MM.1S (cell line): Measurements from ENCODE around the gene CNBD2.

ENCODE experiments used
- EZH2 ChIP-seq: fragments of 300-600 bp; sonication (generic); optimal IDR thresholded peaks from 2 replicates; pipeline ENCODE3; 2017; ENCODE audit warnings: low read depth, mild to moderate bottlenecking, antibody characterized with exemption, low read length, mixed read lengths
- EZH2phosphoT487 ChIP-seq: fragments of 300-600 bp; sonication (generic); IDR thresholded peaks from 2 replicates; pipeline ENCODE4 v1.6.1; 2018; ENCODE audit warnings: antibody characterized with exemption, low read length
- TF ChIP-seq, protein P1 (sequence below): fragments of 300-600 bp; sonication (generic); IDR thresholded peaks from 2 replicates; pipeline ENCODE4 v1.5.1; 2016; ENCODE audit warnings: antibody characterized with exemption, low read length, mixed read lengths

DNA sequence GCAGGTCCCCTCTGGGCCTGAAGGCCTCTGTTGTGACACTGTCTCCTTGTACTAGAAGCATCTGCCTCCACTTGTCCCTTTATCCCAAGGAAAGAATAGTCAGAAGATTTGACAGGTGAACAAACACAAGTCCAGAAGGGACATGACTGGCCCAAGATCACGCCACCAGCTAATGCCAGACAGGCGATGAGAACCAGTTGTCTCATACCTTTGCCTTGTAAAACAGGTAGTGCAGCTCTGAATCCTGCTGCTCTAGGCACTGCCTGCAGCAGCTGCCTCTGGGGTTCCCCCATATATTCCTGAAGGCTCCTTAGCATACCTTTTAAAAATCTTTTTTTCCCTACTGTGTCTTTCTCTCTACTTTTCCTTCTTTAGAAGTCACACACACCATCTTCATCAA is 39.1 kb upstream of the CNBD2 start:
- TF ChIP-seq, protein P1, sequence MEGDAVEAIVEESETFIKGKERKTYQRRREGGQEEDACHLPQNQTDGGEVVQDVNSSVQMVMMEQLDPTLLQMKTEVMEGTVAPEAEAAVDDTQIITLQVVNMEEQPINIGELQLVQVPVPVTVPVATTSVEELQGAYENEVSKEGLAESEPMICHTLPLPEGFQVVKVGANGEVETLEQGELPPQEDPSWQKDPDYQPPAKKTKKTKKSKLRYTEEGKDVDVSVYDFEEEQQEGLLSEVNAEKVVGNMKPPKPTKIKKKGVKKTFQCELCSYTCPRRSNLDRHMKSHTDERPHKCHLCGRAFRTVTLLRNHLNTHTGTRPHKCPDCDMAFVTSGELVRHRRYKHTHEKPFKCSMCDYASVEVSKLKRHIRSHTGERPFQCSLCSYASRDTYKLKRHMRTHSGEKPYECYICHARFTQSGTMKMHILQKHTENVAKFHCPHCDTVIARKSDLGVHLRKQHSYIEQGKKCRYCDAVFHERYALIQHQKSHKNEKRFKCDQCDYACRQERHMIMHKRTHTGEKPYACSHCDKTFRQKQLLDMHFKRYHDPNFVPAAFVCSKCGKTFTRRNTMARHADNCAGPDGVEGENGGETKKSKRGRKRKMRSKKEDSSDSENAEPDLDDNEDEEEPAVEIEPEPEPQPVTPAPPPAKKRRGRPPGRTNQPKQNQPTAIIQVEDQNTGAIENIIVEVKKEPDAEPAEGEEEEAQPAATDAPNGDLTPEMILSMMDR, result no peak
- no peak for TF ChIP-seq EZH2phosphoT487
- TF ChIP-seq EZH2, result no peak
